Upper lobe of right lung (tissue), 1 donor: ENCODE results near the gene C3orf70. TPM values are rescaled to one million over a fixed set of nuclear protein-coding genes. Genes with fewer than 3 reads are reported as not detected.

ENCODE experiments used
- ATAC-seq: fragments of 200-7000 bp; cut with Tn5 transposase; one replicate; pipeline ENCODE4 v1.9.1; 2020; ENCODE audit warnings: mild to moderate bottlenecking, moderate library complexity
- DNase-seq: peaks from one replicate; pipeline ENCODE4 v3.0.0-alpha.2; 2020
- H3K27ac ChIP-seq: fragments of 200-600 bp; one replicate; pipeline ENCODE4 v1.8.0; 2022
- H3K27me3 ChIP-seq: fragments of 200-600 bp; one replicate; pipeline ENCODE4 v1.8.0; 2022; ENCODE audit warnings: mild to moderate bottlenecking
- H3K36me3 ChIP-seq: fragments of 200-600 bp; one replicate; pipeline ENCODE4 v1.8.0; 2022
- H3K4me1 ChIP-seq: fragments of 200-600 bp; one replicate; pipeline ENCODE4 v1.8.0; 2022
- H3K4me3 ChIP-seq: fragments of 200-600 bp; one replicate; pipeline ENCODE4 v1.8.0; 2022; ENCODE audit warnings: mild to moderate bottlenecking
- H3K9me3 ChIP-seq: fragments of 200-600 bp; one replicate; pipeline ENCODE4 v1.8.0; 2022
- CTCF ChIP-seq: fragments of 200-600 bp; IDR thresholded peaks from one replicate; pipeline ENCODE4 v1.8.0; 2022; ENCODE audit warnings: antibody characterized with exemption
- intact Hi-C: fragments of 100-400 bp; cut with DNase I; formaldehyde crosslinking; loops from one replicate; pipeline ENCODE4 v1.11.0; 2022
- total RNA-seq: library from RNA; stranded (reverse); fragmentation: NEBNext Ultra II Directional; extraction: Animal tissue kit (Norgen Biotek cat#: 25700); gene quantifications from one replicate; pipeline ENCODE4 v1.2.1, GENCODE V29; 2021
- donor health status: DM: no; HTN: yes; CAD: no; lungs with severe emphysema.

C3orf70 gene
- total RNA-seq, 1 donor from 2014 or later = 4.1 TPM

GRCh38 chr3:185046603-185047002, 106.3 kb downstream of the C3orf70 start:
- Histone ChIP-seq H3K9me3 (no peaks in the 10 kb centered on the region), H3K4me1 (no peaks in the 10 kb centered on the region), H3K36me3 (peaks cover 29% of the 10 kb centered on the region), H3K27ac (no peak overlapping the region), H3K27me3 (no peaks in the 10 kb centered on the region), H3K4me3 (no peak overlapping the region)
- TF ChIP-seq CTCF = no peak
- ATAC-seq (no peak), DNase-seq (no peak)
- intact Hi-C loops = no loop called here

GRCh38 chr3:185046164-185046515, 106.7 kb downstream of the C3orf70 start:
- peaks cover 24% of the 10 kb centered on the region for H3K36me3 ChIP-seq
- no peaks in the 10 kb centered on the region for H3K9me3 ChIP-seq
- no peak for ATAC-seq
- intact Hi-C loops = no loop called here
- H3K4me3 ChIP-seq = no peak overlapping the region
- no peak for TF ChIP-seq CTCF
- no peaks in the 10 kb centered on the region for H3K27me3 ChIP-seq
- no peak overlapping the region for H3K27ac ChIP-seq
- H3K4me1 ChIP-seq = no peaks in the 10 kb centered on the region
- DNase-seq = no peak

GRCh38 chr3:185042312-185043050, 110.4 kb downstream of the C3orf70 start:
- ATAC-seq = no peak
- H3K36me3 ChIP-seq = no peaks in the 10 kb centered on the region
- intact Hi-C loops = no loop called here
- no peaks in the 10 kb centered on the region for H3K27me3 ChIP-seq
- no peak for DNase-seq
- H3K4me1 ChIP-seq = no peaks in the 10 kb centered on the region
- no peak overlapping the region for H3K4me3 ChIP-seq
- no peaks in the 10 kb centered on the region for H3K9me3 ChIP-seq
- no peak overlapping the region for H3K27ac ChIP-seq
- no peak for TF ChIP-seq CTCF

- Histone ChIP-seq H3K27ac (no peak overlapping the region), H3K27me3 (no peaks in the 10 kb centered on the region), H3K36me3 (no peaks in the 10 kb centered on the region), H3K9me3 (peaks cover 5% of the 10 kb centered on the region), H3K4me1 (no peaks in the 10 kb centered on the region), H3K4me3 (no peak overlapping the region)
- intact Hi-C loops = no loop called here
- DNase-seq (no peak), ATAC-seq (no peak)
- TF ChIP-seq CTCF = no peak
These were observed 111.3 kb downstream of the C3orf70 start for GRCh38 chr3:185041540-185041939.

- no peaks in the 10 kb centered on the region for H3K4me1 ChIP-seq
- no peak overlapping the region for H3K27ac ChIP-seq
- DNase-seq = no peak
- no peak for ATAC-seq
- no peaks in the 10 kb centered on the region for H3K36me3 ChIP-seq
- peaks cover 10% of the 10 kb centered on the region for H3K9me3 ChIP-seq
- no peak for TF ChIP-seq CTCF
- no peaks in the 10 kb centered on the region for H3K27me3 ChIP-seq
- no peak overlapping the region for H3K4me3 ChIP-seq
- intact Hi-C loops = no loop called here
These were observed 112.4 kb downstream of the C3orf70 start for GRCh38 chr3:185040425-185040824.

GRCh38 chr3:185037801-185038200, 115.1 kb downstream of the C3orf70 start:
- TF ChIP-seq CTCF = no peak
- H3K4me3 ChIP-seq = no peak overlapping the region
- ATAC-seq = no peak
- intact Hi-C loops = no loop called here
- no peaks in the 10 kb centered on the region for H3K4me1 ChIP-seq
- no peaks in the 10 kb centered on the region for H3K36me3 ChIP-seq
- H3K27me3 ChIP-seq = no peaks in the 10 kb centered on the region
- H3K9me3 ChIP-seq = peaks cover 10% of the 10 kb centered on the region
- no peak for DNase-seq
- H3K27ac ChIP-seq = no peak overlapping the region
